AG20443 (cell line): ENCODE measurements around the gene NELL1.

Source experiments
- DNase-seq: peaks from one replicate; pipeline ENCODE4 v3.0.0; 2012; ENCODE audit warnings: low spot score, mixed read lengths

The NELL1 gene

DNA sequence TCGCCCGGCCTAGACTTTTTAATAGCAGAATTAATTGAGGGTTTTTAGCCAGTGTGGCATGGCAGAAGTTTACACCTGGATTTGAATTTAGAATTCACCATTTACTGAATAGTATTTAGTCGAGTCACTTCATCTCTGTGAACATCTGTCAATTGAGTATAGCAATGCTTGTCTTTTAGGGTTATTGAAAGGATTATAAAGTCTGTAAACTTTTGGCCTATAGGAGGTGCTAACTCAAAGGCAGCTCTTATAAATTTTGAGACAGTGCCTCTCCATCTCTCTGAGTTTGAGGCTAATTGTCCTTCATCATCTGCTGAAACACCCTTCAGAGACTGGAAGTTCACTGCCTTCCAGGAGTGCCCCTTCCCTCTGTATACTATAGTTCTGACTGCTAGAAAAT, 205.0 kb downstream of the NELL1 start:
- DNase-seq = no peak

DNA sequence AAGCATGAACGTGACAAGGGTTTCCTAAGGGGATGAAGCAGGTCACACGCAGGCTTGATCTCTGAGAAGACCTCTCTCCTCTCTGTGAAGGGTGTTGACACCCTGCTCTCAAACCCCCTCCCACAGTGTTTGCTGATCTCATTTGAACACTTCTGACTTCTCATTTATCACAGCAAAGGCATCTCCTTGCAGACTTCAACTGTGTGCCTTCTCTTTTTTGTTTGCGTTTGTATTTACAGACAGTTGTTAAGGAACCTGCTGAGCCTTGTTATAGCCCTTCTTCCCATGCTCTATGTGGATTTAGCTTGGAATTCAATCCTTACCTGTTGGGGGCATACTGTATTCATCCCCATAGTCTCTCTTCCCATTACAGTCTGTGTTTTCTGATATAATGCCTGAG, 206.5 kb downstream of the NELL1 start:
- no peak for DNase-seq

DNA sequence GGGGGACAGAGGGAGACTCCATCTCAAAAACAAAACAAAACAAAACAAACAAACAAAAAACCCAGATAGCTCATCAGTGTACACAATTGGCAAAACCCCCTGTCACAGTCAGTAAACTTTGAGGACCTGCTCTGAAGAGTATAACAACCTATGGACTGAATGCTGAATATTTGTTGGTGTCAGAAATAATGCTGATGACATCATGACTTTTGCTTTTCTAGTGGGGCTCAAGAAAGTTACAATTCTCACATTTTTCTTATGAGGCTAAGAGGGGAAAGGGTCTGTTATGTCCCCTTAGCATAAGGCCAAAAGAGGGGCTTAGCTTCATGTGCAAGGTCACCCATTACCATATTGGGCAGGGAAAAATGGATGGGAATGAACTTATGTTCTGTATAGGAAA, 207.4 kb downstream of the NELL1 start:
- no peak for DNase-seq

DNA sequence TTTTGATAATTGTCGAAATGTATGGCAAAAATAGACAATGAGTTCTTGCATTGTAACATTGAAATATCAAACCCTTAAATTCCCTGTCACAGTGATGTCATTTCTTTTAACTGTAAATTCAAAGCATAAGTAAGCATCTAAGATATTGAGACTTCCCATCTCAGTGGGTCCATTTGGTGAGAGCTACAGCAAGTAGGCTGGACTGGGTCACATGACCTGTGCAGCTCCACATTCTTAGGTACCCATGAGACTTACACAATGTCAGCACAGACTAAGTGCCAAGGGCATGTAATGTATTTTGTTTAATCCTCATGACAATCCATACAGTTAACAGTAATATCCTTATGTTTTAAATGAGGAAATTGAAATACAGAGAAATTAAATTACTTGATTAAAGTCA, 210.7 kb downstream of the NELL1 start:
- DNase-seq = no peak

DNA sequence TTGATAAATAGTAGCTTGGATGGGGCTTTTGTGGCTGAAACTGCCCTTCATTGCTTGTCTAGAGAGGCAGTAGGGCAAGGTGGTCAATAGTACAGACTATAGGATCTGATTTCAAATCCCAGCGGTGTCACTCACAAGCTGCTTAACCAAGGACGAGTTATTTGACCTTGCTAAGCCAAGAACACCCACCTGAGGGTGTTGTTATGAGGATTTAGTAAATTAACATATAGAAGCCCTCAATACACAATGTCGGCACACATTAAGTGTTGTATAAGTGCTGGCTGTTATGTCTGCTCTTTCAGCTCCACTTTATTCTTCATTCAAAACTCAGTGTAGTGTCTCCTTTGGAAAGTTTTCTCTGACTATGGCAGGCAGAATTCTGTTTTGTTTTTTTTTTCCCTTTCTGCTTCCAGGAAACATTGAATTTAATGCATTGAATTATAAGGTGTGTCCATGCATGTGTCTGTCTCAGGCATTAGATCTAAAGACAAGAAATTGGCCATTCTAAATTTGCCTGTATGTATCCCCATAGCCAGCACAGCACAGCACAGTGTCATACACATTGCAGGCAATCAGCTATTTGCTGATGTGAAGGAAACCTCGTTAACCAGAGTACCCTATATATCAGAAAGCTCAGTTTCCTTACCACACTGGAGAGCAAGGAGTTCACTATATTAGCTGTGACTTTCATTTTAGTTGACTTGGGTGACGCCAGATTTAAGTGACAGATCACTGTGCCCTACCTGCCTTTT, 212.1 kb downstream of the NELL1 start:
- no peak for DNase-seq

DNA sequence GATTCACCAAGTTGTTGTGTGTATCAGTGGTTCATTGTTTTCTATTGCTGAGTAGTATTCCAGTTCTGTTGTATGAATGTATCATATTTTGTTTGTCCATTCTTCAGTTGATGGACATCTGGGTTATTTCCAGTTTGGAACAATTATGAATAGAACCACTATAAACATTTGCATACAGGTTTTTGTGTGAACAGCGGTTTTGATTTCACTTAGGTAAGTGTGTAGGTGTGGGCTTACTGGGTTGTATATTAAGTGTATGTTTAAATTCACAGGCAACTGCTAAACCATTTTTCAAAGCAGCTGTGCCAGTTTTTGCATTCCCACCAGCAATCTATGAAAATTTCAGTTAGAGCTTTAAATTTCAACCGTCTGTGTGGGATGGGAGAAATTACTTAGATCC, 217.8 kb downstream of the NELL1 start:
- DNase-seq = no peak

DNA sequence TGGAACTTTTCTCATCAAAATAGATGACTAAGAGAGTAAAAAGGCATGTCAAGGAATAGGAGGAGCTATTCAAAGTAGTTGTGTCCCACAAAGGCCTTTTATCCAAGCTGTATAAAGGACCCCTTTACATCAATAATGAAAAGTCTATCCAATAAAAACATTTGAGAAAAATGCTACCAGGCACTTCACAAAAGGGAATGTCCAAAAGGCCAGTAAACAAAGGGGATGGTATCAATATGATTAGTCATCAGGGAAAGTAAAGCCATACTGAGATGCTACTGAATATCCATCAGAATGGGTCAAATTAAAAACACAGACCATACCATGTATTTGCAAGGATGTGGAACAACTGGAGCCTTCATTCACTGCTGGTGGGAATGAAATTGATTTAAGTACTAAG, 224.9 kb downstream of the NELL1 start:
- no peak for DNase-seq

DNA sequence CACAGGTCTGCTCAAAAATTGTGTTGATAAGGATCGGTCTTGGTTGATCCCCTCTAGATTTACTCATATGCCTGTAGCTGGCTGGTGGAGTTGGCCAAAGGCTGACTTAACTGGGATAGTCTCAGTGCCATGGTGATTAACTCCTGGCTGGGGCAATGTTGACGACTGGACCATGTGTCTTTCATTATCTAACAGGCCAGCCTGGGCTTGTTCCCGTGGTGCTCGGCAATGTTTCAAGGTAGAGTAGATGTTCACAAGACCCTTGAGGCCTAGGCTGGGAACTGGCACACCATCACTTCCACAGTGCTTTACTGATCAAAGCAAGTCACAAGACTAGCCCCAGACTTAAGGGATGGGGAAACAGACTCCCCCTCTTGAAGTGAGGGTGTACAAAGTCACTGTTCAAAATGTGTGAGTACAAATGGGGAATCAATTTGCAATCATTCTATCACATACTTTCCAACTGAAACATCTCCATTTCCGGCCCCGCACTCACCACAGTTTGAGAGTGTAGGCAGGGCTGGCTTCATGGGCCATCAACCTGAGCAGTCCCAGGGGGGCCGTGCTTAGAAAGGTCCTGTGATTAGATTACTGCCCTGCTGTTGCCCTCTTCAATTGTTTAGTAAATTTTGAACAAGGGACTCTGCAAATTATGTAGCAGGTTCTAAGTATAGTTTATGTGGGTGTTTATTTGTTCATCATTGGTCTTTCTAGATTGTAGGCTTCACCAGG, 240.8 kb downstream of the NELL1 start:
- DNase-seq = no peak

DNA sequence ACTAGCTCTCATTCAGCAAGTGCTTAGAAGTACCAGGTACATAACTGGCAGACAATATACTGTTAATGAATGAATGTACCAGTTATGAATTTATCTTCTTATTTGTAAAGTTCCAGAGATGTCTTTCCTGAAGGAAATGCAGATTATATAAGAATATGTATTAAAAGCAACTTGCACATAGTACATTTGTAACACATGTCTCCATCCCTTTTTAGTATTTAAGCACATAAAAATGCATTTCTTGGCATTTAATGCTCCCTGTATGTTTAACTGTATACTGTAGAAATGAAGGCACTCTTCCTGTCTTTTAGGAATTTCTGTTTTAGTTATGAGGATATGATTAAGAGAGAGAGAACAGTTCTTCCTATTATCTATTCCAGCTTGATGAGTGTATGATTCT, 241.3 kb downstream of the NELL1 start:
- DNase-seq = no peak

DNA sequence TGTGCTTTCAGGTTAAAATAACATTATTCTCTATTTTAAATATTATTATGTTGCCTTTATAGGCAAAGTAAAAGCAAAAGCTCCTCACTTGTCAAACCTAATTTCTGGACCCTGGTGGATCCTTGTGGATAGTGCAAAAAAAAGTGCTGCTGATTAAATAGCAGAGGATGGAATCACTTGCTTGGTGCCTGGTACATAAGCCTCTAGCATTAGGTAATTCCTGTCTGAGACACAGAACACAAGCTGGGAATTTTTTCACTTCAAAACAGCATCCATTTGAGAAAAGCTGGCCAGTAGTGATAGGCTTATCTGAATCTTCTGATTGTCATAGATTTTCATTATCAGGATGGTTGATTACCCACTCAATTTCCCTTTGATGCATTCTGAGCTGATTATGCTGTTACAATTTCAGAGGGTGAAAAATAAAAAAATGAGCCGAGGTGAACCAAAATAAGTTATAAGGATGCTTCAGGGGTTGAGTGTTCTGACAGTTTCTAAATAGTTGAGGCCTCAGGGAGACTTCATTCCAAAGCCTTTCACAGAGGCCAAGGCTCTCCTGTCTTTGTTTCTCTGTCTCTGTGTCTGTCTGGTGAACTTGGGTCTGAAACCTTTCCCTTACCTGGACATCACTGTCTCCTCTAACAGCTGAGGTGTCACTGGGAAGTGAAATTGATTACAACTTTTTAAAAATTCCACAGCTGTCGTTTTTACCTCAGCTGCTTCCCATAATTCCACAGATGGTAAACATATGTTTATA, 242.9 kb downstream of the NELL1 start:
- no peak for DNase-seq

DNA sequence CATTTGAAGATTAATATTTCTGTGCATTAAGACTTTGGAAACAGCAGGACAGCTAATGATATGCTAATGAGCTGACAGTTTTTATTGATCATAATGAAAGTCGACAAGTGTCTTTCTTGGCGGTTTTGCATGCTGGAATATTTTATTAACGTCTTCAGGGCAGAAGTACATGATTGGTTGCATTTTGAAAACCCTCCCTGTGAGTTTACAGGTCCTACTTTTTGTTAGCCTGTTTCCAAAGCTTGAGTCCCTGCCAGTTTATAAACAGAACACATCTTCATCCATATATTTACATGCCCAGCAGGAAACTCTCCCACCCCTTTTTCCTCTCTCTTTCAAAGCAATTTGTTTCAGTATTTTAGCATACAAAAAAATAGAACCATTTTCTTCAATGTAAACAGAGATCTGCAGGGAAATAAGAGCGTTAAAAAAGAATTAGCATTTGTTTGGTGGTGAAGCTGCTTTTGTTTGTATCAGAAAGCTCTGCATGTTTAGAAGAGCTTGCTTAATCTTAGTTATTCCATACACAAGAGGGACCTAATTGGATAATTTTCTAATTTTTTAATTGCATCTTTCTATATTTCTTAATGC, 243.6 kb downstream of the NELL1 start:
- DNase-seq = no peak

DNA sequence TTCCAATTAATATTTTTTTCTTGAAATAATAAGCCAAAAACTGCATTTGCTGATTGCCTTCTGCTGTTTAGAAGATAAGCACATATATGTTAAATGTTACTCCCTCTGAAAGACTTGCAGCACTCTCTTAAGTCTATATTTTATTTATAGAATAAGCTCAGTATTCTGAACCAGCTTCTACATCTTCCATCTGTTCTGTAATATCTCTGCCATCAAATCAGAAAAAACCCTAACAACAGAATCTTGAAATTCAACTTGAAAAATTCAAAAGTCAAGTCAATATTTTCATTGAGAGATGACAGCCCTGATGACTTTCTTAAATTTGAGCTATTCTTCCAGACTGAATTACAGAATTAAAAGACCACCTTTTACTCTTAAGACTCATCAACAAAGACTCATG, 247.9 kb downstream of the NELL1 start:
- DNase-seq = no peak

DNA sequence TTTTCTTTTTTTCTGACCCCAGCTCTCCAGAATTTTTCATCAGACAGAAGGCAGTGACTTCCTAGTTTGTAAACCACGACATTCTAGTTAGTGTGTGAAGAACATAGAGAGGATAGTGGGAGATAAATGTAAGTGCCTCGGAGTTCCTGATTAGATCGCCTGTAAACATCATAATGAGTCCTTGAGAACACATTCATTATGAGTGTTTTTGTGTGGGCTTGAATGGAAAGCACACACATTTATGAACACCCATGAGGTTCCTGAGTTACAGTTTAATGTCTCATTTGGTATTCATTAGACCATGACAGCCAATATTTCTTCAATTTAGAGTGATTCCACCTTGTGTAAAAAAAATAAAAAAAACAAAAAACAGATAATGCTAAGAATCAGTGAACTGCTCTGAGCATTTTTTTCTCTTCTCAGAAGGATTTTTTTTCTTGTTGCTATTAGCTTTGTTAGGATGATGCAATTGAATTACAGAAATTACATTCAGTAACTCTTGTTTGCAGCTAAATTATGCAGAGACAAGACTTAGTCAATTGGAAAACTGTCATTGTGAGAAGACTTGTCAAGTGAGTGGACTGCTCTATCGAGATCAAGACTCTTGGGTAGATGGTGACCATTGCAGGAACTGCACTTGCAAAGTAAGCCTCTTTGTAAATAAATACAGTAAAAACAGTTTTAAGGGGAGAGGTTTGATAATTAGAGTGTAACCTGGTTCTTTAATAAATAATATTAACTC, 257.6 kb downstream of the NELL1 start:
- no peak for DNase-seq

DNA sequence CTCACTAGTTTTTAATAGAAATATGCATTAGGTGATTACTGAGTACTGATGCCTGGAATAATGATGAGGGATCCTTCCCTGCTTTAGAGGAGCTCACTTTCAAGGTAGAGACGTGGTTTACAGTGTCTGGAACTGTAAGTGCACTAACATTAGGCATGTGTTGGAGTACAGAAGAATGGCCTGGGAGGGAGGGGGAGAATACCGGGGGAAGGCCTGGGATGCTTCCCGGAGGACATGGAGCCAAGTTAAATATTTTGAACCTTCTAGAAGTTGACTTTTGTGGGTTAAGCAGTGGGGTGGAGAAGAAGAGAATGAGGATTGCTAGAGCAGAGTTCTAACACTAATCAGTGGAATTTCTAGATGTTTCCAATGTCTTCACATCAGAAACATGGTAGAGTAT, 261.6 kb downstream of the NELL1 start:
- no peak for DNase-seq

DNA sequence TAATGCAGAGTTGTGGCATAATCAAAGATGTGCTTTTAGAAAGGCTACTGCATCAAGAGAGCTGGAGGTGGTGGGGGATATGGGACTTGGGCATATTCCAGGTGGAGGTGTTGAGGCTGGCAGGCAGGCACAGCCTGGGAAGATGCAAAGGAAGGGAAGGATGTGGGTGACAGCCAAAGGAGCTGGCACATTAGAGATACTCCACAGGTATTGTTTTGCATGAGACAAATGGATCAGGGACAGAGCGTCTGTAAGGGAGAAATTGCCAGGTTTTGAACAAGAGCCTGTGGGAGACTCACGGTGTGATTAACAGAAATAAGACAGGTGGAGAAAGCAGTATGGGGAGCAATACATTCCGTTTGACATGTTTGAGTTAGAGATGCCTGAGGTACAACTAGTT, 263.7 kb downstream of the NELL1 start:
- no peak for DNase-seq

DNA sequence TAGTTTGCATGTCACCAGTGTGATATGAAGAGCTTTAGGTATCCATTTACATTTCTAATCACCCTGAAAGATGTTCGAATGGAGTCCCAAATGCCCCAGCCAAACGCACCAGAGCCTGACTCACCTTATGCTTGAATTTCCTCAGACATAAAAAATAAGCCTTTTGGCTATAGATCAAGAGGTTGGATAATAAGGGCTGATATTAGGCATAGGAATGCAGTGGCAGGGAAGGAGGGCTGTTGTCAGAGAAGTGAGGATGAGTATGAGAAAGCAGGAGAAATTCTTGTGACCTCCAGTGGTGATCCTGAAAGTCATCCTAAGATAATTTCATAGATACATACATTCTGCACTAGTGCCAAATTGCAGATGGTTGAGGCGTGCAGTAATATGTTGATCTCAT, 264.6 kb downstream of the NELL1 start:
- no peak for DNase-seq

DNA sequence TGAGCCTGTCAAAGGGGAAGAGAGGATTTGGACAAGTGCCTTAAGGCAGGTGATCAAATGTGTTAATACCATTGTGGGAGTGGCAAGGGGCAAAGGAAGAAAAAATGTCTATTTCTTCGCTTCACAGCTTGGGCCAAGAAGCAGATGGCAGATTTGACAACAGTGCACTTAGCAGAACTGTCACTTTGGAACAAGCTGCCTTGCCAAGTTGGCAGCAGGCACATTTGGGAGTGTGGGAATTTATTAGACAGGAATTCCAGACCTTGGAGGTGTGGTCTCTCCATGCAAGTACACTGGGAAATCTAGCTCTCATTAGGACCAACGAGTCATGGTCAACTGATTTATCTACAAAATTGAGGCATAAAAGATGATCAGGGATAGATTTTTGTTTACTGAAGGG, 265.1 kb downstream of the NELL1 start:
- no peak for DNase-seq

DNA sequence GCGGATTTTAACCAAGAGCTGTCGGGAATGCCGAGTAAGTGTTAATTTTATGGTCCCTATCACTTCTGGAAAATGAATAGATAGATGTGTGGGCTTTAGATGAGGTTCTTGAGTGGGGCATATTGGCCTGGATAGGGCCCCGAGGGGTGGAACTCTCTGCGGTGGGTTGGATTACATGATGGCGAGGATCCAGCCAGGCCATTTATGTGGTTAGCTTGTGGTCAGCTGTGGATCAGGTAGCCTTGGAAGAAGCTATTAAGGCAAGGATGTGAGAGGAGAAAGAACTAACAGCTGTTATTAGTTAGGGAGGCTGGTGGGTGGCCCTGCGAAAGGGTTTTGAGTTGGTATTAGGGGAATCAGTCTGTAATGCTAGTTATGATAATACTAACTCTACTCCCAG, 268.4 kb downstream of the NELL1 start:
- no peak for DNase-seq

DNA sequence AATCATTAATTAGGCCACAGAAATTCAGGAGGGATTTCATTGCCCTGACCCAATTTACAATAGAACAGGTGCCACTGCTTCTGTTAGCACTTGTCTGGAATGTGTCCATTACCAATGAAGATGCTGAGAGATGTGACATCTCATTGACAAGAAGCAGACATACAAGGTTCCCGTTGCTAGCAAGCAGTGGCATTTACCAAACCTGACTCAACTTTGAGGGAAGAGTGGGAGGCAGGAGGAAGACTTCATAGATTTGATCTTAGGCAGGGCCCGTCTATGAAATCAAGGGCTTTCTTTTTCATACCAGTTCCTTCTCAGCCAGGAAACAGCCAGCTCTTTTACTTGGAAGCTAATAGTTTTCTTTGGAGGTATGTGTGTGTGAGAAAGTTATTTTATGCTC, 280.2 kb downstream of the NELL1 start:
- DNase-seq = no peak

DNA sequence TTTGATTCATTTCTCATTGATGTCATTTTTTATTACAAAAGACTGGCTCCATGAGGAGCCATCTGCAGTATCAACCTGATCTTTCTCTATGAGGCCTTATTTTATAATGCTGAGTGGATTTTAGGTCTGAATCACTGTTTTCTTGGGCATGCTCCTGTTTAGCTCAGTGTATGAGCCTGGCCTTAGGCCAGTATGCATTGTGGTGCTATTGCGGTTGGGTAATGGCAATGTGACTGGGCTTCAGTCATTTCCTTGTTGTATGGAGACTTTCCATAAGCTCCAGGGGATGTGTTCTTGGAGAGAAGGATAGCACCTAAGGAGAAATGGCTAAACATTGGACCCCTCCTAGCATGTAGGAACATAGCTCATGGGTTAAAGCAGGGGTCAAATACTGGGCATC, 293.2 kb downstream of the NELL1 start:
- DNase-seq = no peak

DNA sequence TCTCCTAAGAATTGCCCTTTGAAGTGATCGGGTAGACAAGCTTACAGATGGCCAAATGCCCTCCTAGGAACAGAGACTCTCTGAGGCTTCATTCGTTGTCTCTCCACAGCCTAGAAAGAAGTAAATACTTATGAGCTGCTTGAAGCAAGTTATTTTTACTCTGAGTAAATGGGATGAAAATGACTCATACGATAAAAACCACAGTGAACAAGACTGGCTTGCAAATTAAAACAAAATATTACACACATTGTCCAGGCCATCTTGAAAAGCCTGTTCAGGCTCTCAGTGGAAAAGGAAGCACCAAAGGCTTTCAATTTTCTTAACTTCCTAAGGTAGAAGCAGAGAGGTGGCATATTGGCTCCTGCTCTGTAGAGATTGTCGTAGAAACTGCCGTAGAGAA, 294.2 kb downstream of the NELL1 start:
- no peak for DNase-seq

DNA sequence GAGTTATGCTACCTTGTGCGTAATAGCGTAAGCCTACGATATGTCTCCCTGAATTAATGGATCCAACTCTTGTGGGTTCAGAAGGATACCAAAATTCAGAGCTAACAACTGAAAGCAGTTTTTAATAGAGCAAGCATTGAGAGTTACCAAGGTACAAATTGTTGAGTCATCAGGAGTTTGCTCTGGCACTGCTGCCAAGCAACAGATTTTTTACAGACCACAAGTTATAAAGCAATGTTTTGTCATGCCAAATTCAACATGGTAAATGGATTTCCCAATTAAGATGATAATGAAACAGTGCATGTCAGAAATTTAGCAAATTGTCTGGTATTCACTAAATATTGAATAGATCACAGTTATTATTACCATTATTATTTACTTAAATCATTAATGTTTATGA, 295.6 kb downstream of the NELL1 start:
- DNase-seq = no peak
